GM11168 (cell line): ENCODE data around the gene BNC2.

Source experiments
- in situ Hi-C: fragments of 300-500 bp; cut with MboI; formaldehyde crosslinking; loops from one replicate; pipeline ENCODE4 v1.12.0; 2022; ENCODE audit warnings: low sequenced_read_pairs; ENCODE audit not compliant: unreplicated experiment

The BNC2 gene

GRCh38 chr9:16817514-16817913 is 53.0 kb downstream of the BNC2 start:
- in situ Hi-C loops = loop anchor here (25.0 kb wide), 1 partner anchor 480 kb away; no protein-coding TSS in a partner anchor

DNA sequence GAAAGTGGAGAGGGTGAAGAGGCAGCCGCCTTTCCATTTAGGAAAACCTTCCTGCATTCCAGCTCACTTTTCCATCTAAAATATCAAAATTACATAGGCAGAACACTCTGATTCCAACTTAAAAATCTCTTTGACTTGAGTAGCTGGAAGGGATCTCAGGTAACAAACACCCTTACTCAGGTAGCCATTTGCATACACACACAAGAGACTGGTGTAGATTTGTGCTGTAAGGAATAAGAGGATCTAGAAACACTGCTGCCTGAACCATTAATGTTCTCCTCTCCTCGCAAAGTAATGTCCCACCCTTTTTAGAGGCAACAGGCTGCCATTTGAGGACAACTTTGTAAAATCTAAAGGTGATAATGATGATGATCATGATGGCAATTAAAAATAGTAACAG is 53.5 kb downstream of the BNC2 start:
- in situ Hi-C loops = loop anchor here (25.0 kb wide), 1 partner anchor 480 kb away; no protein-coding TSS in a partner anchor

- in situ Hi-C loops = loop anchor here (25.0 kb wide), 1 partner anchor 479 kb away; no protein-coding TSS in a partner anchor
Measured at GRCh38 chr9:16816011-16816410, 54.5 kb downstream of the BNC2 start.

DNA sequence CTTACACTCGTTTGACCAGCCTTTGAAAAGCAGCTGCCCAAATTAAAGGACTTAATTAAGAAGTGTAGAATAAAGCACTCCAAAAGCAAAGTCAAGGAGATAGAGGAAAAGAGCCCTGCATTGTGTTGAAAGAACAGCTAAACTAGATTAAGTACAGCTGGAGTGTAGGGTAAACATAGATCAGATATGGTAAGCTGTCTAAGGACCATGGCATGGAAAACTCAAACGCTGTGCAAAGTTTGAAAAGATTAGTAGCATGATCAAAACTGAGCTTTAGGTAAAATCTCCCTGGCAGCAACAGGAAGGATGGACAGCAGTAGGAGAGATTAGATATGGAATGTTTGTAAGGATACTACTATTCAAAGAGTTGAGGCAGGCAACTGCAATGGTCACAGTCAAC is 55.4 kb downstream of the BNC2 start:
- in situ Hi-C loops = loop anchor here (25.0 kb wide), 1 partner anchor 478 kb away; no protein-coding TSS in a partner anchor

- in situ Hi-C loops = loop anchor here (25.0 kb wide), 1 partner anchor 477 kb away; no protein-coding TSS in a partner anchor
Measured at GRCh38 chr9:16813838-16814237, 56.6 kb downstream of the BNC2 start.

- in situ Hi-C loops = loop anchor here (25.0 kb wide), 1 partner anchor 475 kb away; no protein-coding TSS in a partner anchor
Measured at GRCh38 chr9:16811987-16812685, 58.3 kb downstream of the BNC2 start.

GRCh38 chr9:16809912-16810610 is 60.4 kb downstream of the BNC2 start:
- in situ Hi-C loops = loop anchor here (25.0 kb wide), 1 partner anchor 473 kb away; no protein-coding TSS in a partner anchor

- in situ Hi-C loops = loop anchor here (25.0 kb wide), 1 partner anchor 469 kb away; no protein-coding TSS in a partner anchor
Measured at GRCh38 chr9:16806674-16807073, 63.8 kb downstream of the BNC2 start.

DNA sequence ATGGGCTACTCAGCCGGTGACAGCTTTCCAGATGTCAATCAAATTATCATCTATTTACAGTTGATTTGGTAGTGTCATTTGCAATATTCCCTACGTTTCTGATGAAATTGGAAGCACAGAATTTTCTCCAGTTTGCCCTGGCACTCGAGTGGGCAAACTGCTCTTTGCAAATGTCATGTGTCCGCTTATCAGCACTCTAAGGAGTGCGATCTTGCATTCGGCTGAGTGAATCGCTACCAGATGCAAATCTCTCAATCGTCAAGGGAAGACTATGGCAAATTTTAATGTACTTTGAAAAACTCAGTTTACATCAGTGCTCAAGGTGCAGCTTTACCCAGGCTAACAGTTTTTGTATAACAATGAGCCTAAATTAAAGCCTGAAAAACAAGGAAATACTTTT is 66.8 kb downstream of the BNC2 start:
- in situ Hi-C loops = loop anchor here (25.0 kb wide), 1 partner anchor 466 kb away; no protein-coding TSS in a partner anchor

DNA sequence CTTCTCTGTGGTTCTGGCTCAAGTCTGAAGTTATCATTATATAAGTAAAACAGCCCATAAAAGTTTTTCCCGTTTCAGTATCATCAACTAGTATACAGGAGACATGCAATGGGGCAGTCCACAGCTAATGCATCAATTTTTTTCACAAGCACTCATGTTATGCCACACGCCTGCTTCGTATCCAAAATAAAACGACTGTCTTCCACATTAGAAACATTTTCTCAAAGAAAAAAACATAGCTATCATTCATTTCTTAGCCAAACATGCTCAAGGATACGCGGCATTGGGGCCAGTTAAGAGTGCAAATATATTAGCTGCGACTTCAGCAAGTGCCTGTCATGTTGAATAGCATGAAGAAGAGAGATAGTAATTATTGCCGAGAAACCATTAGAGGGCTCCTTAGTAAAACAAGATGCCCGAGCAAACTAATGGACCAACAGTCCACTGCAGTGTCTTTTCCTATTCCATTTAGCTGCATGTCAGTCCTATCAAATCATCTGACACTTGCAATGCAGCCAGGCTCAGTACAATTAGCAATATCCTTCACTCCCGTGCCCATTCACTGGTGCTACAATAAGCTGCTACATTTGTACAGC is 68.5 kb downstream of the BNC2 start:
- in situ Hi-C loops = loop anchor here (25.0 kb wide), 1 partner anchor 465 kb away; no protein-coding TSS in a partner anchor

GRCh38 chr9:16796304-16796825 is 74.1 kb downstream of the BNC2 start:
- in situ Hi-C loops = no loop called here

GRCh38 chr9:16794871-16795639 is 75.4 kb downstream of the BNC2 start:
- in situ Hi-C loops = no loop called here

DNA sequence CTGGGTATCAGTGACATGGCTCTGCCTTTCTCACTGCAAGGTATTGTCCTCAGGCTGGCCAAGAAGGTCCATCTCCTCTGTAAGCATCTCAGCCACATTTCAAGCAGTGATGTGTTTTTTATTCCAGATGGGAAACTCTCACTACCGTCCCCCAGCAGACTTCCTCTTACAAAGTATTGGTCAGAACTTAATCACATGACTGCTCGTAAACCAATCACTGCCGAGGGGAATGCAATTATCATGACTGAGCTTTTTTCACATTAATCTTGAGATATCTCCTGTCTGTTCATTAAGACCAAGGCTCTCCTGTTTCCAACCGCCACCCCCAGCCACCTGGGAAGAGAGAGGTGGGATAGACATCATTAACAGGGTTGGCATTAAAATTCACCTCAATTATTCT is 76.4 kb downstream of the BNC2 start:
- in situ Hi-C loops = no loop called here

DNA sequence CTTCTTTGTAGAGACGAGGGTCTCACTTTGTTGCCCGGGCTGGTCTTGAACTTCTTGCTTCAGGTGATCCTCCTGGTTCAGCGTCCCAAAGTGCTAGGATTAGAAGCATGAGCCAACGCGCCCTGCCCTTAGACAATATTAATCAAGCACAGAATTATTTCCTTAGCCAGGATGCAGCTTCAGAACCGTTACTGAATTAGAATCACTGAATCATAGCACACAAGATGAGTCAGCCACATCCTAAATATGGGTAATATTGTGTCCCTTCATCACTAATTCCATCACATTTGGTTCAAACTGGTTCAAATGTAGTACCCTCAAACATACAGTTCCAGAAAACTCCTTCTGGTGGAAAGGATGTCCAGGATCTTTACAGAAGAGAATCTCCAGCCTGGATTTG is 82.7 kb downstream of the BNC2 start:
- in situ Hi-C loops = no loop called here

DNA sequence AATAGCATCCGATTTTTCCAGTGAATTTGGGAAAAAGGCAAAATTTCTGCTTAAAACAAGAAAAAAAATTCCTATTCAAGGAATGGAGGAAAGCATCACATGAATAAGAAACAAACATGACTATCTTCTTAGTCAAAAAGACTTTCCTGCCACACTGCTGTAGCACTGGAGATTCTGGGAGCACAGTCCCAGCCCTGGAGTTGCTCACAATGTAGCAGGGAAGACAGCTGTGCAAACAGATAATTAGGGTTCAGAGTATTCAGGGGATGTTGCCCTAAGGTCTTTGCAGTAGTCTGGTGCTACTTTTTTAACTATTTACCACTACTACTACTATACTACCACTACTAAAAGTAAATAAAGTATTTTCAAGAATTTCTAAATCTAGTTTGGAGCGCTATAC is 86.5 kb downstream of the BNC2 start:
- in situ Hi-C loops = no loop called here

DNA sequence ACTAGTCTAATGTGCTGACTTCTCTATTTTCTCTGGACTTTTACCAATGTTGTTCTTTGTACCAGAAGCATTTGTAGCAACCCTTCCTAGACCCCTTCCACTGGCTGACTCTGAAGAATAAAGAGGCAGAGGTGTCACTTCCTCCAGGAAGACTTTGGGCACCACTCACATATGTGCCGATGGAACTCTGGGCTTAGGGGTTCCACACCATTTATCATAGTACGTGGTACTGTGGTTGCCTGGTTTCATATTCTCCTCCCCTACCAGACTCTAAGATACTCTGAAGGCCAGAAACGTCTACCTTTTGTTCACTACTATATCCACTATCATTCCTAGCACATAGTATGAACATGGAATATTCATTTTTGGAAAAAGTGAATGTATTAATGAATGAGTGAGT is 88.0 kb downstream of the BNC2 start:
- in situ Hi-C loops = no loop called here

DNA sequence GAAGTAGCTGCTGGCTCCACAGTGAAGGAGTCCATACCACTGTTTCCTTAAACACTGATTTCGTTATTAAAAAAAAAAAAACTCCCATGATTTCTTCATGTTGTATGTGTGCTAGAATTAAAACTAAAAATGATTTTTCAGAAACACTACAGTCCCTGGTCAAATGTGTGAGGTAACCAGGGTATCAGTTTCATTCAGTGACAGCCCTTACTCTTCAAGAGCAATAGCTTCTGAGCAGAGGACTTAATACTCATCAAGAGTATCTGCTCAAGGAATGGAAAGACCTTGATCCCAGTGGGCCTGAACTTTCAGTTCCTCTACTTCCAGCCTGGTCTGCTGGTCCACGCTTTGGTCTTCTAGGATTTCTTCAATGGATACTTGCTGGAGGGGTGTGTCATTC is 95.1 kb downstream of the BNC2 start:
- in situ Hi-C loops = no loop called here

DNA sequence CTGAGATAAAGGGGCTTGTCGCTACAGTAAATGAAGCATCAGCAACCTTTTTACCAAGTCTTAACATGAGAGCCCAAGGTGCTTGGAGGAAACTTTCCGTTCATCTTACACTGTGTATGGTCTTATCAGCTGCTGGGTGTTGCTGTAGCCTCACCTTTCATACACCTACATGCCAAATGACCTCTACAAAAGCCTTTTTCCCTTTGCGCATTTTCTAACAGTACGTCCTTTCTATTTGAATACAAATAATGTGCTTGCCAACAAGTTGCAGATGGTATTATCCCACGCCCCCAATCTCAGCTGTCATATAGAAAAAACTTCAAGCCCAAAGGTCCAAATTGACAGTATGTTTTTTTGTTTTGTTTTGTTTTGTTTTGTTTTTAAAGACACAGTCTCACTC is 96.9 kb downstream of the BNC2 start:
- in situ Hi-C loops = no loop called here

GRCh38 chr9:16773116-16773515 is 97.4 kb downstream of the BNC2 start:
- in situ Hi-C loops = no loop called here

GRCh38 chr9:16771356-16771755 is 99.1 kb downstream of the BNC2 start:
- in situ Hi-C loops = no loop called here
